Measurements from ENCODE around the gene ERO1B. TPM values are rescaled to one million over a fixed set of nuclear protein-coding genes. Genes with fewer than 3 reads are reported as not detected.

Gene ERO1B
- total RNA-seq, 1 experiment from 2014 or later = 3.2 TPM

DNA sequence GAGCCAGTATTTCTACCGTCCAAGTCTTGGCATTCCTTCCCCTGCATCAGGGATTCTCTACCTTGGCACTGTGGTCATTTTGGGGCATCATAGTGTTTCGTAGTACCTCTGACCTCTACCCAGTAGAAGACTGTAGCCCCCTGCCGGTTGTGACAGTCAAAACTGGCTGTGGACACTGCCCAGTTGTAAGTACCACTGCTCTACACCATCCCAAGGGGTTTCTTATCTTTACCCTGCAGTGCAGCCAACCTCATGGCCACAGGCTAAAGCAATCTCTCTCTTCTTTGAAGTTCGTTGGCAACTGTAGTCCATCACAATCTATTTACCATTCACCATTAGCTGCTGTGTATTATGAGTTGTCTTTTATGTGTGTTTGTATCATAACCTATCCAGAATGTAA, 29.3 kb upstream of the ERO1B start (continued):
- TF ChIP-seq, protein P1, sequence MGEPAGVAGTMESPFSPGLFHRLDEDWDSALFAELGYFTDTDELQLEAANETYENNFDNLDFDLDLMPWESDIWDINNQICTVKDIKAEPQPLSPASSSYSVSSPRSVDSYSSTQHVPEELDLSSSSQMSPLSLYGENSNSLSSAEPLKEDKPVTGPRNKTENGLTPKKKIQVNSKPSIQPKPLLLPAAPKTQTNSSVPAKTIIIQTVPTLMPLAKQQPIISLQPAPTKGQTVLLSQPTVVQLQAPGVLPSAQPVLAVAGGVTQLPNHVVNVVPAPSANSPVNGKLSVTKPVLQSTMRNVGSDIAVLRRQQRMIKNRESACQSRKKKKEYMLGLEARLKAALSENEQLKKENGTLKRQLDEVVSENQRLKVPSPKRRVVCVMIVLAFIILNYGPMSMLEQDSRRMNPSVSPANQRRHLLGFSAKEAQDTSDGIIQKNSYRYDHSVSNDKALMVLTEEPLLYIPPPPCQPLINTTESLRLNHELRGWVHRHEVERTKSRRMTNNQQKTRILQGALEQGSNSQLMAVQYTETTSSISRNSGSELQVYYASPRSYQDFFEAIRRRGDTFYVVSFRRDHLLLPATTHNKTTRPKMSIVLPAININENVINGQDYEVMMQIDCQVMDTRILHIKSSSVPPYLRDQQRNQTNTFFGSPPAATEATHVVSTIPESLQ (CRISPR knock-in tag; IDR thresholded peaks at IDR 0.05) = no peak
- TF ChIP-seq, protein P2, sequence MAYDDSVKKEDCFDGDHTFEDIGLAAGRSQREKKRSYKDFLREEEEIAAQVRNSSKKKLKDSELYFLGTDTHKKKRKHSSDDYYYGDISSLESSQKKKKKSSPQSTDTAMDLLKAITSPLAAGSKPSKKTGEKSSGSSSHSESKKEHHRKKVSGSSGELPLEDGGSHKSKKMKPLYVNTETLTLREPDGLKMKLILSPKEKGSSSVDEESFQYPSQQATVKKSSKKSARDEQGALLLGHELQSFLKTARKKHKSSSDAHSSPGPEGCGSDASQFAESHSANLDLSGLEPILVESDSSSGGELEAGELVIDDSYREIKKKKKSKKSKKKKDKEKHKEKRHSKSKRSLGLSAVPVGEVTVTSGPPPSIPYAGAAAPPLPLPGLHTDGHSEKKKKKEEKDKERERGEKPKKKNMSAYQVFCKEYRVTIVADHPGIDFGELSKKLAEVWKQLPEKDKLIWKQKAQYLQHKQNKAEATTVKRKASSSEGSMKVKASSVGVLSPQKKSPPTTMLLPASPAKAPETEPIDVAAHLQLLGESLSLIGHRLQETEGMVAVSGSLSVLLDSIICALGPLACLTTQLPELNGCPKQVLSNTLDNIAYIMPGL (CRISPR knock-in tag; IDR thresholded peaks at IDR 0.05) = no peak

- peaks cover 6% of the 10 kb centered on the region for H3K4me1 Mint-ChIP-seq
- ATAC-seq = no peak
- no peak overlapping the region for H3K27ac Mint-ChIP-seq
- DNase-seq (ENCODE audit: low spot score) = no peak
- H3K4me3 Mint-ChIP-seq = no peak overlapping the region
- no peaks in the 10 kb centered on the region for H3K9me3 Mint-ChIP-seq
- TF ChIP-seq ZNF671 (CRISPR knock-in tag; IDR thresholded peaks at IDR 0.05) = no peak
- TF ChIP-seq, protein P3, sequence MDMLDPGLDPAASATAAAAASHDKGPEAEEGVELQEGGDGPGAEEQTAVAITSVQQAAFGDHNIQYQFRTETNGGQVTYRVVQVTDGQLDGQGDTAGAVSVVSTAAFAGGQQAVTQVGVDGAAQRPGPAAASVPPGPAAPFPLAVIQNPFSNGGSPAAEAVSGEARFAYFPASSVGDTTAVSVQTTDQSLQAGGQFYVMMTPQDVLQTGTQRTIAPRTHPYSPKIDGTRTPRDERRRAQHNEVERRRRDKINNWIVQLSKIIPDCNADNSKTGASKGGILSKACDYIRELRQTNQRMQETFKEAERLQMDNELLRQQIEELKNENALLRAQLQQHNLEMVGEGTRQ (CRISPR knock-in tag; IDR thresholded peaks at IDR 0.05) = no peak
- no peak for TF ChIP-seq ZNF532 (CRISPR knock-in tag; IDR thresholded peaks at IDR 0.05; ENCODE audit: borderline replicate concordance)
- no peak for TF ChIP-seq ATF1 (CRISPR knock-in tag; IDR thresholded peaks at IDR 0.05)
- ChIA-PET POLR2A (interaction anchor here (0.7 kb wide), 1 partner anchor 881 kb away, joined by 3 read pairs; no protein-coding TSS in a partner anchor), CTCF (no interaction called here)
- no peaks in the 10 kb centered on the region for H3K27me3 Mint-ChIP-seq (ENCODE audit: low read depth)
- no peaks in the 10 kb centered on the region for H3K36me3 Mint-ChIP-seq
These were observed 27.1 kb upstream of the ERO1B start for GRCh38 chr1:236308827-236309226.

DNA sequence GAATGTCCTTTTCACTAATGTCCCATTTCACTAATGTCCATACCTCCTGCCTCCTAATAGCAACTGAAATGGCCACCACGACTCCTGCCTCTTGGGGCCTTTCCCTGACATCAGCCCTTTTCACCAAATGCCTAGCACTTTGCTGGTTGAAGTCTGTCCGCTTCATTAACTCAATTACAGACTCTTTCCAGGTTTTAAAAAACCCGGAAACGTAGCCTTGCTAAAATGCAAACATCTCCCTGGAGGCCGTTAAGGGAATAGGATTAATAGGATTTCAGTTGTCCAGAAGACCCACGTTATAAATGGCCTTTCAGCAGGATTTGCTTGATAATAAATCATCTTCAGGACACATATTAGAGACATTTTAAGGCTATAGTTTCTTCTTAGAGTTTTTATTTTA, 25.7 kb upstream of the ERO1B start:
- ChIA-PET CTCF (no interaction called here), POLR2A (no interaction called here)
- no peaks in the 10 kb centered on the region for H3K36me3 Mint-ChIP-seq
- TF ChIP-seq JAZF1 (CRISPR knock-in tag; IDR thresholded peaks at IDR 0.05) (no peak), ZNF317 (CRISPR knock-in tag; IDR thresholded peaks at IDR 0.05; ENCODE audit: borderline replicate concordance, low read depth) (no peak), ZMAT4 (CRISPR knock-in tag; IDR thresholded peaks at IDR 0.05) (no peak)
- TF ChIP-seq, protein P4, sequence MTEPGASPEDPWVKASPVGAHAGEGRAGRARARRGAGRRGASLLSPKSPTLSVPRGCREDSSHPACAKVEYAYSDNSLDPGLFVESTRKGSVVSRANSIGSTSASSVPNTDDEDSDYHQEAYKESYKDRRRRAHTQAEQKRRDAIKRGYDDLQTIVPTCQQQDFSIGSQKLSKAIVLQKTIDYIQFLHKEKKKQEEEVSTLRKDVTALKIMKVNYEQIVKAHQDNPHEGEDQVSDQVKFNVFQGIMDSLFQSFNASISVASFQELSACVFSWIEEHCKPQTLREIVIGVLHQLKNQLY (CRISPR knock-in tag; IDR thresholded peaks at IDR 0.05) = no peak
- no peak for DNase-seq (ENCODE audit: low spot score)
- H3K27ac Mint-ChIP-seq = no peak overlapping the region
- no peak for ATAC-seq
- no peaks in the 10 kb centered on the region for H3K9me3 Mint-ChIP-seq
- no peak overlapping the region for H3K4me3 Mint-ChIP-seq
- no peaks in the 10 kb centered on the region for H3K27me3 Mint-ChIP-seq (ENCODE audit: low read depth)
- no peaks in the 10 kb centered on the region for H3K4me1 Mint-ChIP-seq

All from WTC11 (cell line).